Parathyroid adenoma (tissue), 2 donors: ENCODE measurements around the gene IKBKG.
A peak's percentile ranks its signal among the peaks of the same experiment; 100 is the strongest.
"Not testable (repeated sequence)": the region's sequence is repeated elsewhere in the genome, so short reads cannot be mapped to it uniquely, and the experiment has no call there.

ENCODE experiments used
- H2AFZ ChIP-seq: fragments of 300-600 bp; sonication (generic); one replicate; pipeline ENCODE4 v1.7.0; 2017; ENCODE audit warnings: antibody characterized with exemption, mild to moderate bottlenecking
- H3K27ac ChIP-seq: fragments of 300-600 bp; sonication (generic); one replicate; pipeline ENCODE4 v1.7.0; 2017
- H3K27me3 ChIP-seq: fragments of 300-600 bp; sonication (generic); one replicate; pipeline ENCODE4 v1.7.0; 2017; ENCODE audit warnings: low read length; ENCODE audit not compliant: control insufficient read depth, insufficient read depth
- H3K36me3 ChIP-seq: fragments of 300-600 bp; sonication (generic); one replicate; pipeline ENCODE4 v1.7.0; 2017; ENCODE audit warnings: low read length; ENCODE audit not compliant: control insufficient read depth, insufficient read depth
- H3K4me1 ChIP-seq: fragments of 300-600 bp; sonication (generic); one replicate; pipeline ENCODE4 v1.7.0; 2017; ENCODE audit warnings: control low read depth
- H3K4me2 ChIP-seq: fragments of 300-600 bp; sonication (generic); one replicate; pipeline ENCODE4 v1.7.0; 2017; ENCODE audit warnings: low read length
- H3K4me3 ChIP-seq: fragments of 300-600 bp; sonication (generic); one replicate; pipeline ENCODE4 v1.7.0; 2017; ENCODE audit warnings: low read depth, low read length
- H3K79me2 ChIP-seq: fragments of 300-600 bp; sonication (generic); one replicate; pipeline ENCODE4 v1.7.0; 2017; ENCODE audit warnings: control low read depth
- H3K9ac ChIP-seq: fragments of 300-600 bp; sonication (generic); one replicate; pipeline ENCODE4 v1.7.0; 2017; ENCODE audit warnings: mild to moderate bottlenecking
- H3K9me3 ChIP-seq: fragments of 300-600 bp; sonication (generic); one replicate; pipeline ENCODE4 v1.7.0; 2017; ENCODE audit warnings: low read length; ENCODE audit not compliant: control insufficient read depth
- TF ChIP-seq, protein P1 (sequence below): fragments of 300-600 bp; sonication (generic); IDR thresholded peaks from one replicate; pipeline ENCODE4 v1.7.0; 2017; ENCODE audit warnings: antibody characterized with exemption, mild to moderate bottlenecking
- donor health status: primary hyperparathyroidism.

IKBKG gene, protein sequence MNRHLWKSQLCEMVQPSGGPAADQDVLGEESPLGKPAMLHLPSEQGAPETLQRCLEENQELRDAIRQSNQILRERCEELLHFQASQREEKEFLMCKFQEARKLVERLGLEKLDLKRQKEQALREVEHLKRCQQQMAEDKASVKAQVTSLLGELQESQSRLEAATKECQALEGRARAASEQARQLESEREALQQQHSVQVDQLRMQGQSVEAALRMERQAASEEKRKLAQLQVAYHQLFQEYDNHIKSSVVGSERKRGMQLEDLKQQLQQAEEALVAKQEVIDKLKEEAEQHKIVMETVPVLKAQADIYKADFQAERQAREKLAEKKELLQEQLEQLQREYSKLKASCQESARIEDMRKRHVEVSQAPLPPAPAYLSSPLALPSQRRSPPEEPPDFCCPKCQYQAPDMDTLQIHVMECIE

DNA sequence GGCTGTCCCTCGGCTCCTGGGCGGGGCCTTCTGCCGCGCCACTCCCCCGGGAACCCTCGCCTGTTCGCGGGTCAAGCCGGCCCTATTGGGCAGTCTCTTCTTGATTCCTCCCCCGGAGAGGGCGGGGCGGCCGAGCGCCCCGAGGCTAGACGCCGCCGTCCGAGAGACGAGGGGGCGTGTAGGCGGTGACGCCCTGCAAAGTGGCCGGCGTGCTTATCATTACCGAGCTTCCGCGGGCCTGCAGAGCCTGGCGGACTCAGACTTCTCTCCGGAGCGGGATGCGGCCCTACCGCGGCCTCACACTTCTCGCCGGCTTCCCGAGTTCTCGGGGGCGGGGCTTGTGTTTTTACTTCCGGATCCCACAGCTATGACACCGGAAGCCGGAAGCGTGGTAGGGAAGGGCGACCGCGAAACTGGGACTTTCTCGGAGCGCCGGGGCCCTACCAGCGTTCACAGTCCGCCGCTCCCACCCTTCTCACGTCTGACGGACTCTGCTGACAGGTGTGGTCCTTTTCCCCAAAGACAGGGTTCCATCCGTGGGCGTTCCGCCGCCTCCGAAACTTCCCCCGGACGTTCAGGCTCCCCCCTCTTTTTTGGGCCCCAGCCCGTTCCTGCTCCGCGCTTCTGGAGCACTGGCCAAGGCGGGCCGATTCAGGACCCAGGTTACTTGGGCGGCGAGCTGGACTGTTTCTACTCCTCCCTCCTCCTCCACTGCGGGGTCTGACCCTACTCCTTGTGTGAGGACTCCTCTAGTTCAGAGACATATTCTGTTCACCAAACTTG, at the start of gene IKBKG:
TSS of gene IKBKG (plus strand) at position 376 of the 783 bp plus-strand sequence. CDS start 4,383 bp downstream, outside the sequence.
- Histone ChIP-seq H3K4me1 (no peaks in the 10 kb centered on the region), H3K4me2 (peak within 1 kb of the TSS; percentile 77), H3K9ac (peak within 1 kb of the TSS; percentile 61), H3K9me3 (no peaks in the 10 kb centered on the region), H3K79me2 (peaks cover 18% of the 10 kb centered on the region), H3K36me3 (no peaks in the 10 kb centered on the region), H2AFZ (peak within 1 kb of the TSS; percentile 79), H3K27me3 (no peaks in the 10 kb centered on the region), H3K4me3 (peak within 1 kb of the TSS; percentile 89), H3K27ac (peak within 1 kb of the TSS; percentile 89)
- TF ChIP-seq, protein P1, sequence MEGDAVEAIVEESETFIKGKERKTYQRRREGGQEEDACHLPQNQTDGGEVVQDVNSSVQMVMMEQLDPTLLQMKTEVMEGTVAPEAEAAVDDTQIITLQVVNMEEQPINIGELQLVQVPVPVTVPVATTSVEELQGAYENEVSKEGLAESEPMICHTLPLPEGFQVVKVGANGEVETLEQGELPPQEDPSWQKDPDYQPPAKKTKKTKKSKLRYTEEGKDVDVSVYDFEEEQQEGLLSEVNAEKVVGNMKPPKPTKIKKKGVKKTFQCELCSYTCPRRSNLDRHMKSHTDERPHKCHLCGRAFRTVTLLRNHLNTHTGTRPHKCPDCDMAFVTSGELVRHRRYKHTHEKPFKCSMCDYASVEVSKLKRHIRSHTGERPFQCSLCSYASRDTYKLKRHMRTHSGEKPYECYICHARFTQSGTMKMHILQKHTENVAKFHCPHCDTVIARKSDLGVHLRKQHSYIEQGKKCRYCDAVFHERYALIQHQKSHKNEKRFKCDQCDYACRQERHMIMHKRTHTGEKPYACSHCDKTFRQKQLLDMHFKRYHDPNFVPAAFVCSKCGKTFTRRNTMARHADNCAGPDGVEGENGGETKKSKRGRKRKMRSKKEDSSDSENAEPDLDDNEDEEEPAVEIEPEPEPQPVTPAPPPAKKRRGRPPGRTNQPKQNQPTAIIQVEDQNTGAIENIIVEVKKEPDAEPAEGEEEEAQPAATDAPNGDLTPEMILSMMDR: no peak

DNA sequence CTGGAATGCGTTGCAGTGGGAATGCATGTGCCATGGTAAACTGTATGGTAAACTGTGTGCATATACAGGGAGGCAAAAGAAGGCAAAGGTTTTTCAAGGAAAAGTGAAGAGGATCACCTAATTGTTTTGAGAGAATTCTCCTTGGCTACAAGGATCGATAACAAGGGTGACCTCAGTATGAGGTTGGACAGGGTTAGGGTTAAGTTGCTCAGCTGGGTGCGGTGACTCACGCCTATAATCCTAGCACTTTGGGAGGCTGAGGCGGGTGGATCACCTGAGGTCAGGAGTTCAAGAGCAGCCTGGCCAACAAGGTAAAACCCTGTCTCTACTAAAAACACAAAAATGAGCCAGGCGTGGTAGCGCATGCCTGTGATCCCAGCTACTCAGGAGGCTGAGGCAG, 46.0 kb upstream of the IKBKG start:
- H3K4me2 ChIP-seq, H3K27ac ChIP-seq, H3K4me3 ChIP-seq, H2AFZ ChIP-seq, H3K36me3 ChIP-seq, H3K9me3 ChIP-seq, H3K79me2 ChIP-seq, H3K27me3 ChIP-seq, H3K9ac ChIP-seq, H3K4me1 ChIP-seq: not testable (repeated sequence)

DNA sequence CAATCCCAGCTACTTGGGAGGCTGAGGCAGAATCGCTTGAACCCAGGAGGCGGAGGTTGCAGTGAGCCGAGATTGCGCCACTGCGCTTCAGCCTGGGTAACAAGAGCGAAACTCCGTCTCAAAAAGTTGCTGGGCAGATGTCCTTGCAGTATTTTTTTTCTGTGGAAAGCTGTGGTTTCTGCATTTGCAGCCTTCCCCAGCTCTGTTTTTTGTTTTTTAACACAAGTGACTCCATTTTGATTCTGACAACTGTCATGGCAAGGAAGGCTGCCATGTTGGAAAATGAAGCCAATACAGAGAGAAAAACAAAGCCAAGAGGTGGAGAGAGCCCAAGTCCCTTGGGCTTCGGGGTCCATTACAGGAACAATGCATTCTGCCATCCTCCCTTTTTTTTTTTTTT, 45.3 kb upstream of the IKBKG start:
- H2AFZ ChIP-seq: no peak overlapping the region
- no peaks in the 10 kb centered on the region for H3K79me2 ChIP-seq
- no peaks in the 10 kb centered on the region for H3K9me3 ChIP-seq
- no peak overlapping the region for H3K27ac ChIP-seq
- H3K4me1 ChIP-seq: no peaks in the 10 kb centered on the region
- TF ChIP-seq, protein P1: no peak
- H3K4me3 ChIP-seq: no peak overlapping the region
- no peak overlapping the region for H3K9ac ChIP-seq
- no peaks in the 10 kb centered on the region for H3K27me3 ChIP-seq
- H3K4me2 ChIP-seq: no peak overlapping the region
- H3K36me3 ChIP-seq: no peaks in the 10 kb centered on the region

DNA sequence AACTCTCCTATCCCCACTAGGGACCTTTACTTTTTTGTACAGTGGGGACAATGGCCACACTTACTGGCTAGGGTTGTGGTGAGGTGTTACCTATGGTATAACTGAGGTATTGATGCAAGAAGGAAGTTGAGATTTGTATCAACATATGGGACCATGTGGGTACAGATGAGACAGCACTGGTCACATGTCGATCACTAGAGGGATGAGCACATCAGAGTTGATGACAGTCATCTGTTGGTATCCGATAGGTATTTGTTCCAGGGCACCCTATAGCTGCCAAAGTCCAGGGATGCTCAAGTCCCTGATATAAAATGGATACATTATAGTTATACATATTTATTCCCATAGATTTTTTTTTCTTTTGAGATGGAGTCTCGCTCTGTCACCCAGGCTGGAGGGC, 44.4 kb upstream of the IKBKG start:
- no peak overlapping the region for H3K27ac ChIP-seq
- TF ChIP-seq, protein P1: no peak

DNA sequence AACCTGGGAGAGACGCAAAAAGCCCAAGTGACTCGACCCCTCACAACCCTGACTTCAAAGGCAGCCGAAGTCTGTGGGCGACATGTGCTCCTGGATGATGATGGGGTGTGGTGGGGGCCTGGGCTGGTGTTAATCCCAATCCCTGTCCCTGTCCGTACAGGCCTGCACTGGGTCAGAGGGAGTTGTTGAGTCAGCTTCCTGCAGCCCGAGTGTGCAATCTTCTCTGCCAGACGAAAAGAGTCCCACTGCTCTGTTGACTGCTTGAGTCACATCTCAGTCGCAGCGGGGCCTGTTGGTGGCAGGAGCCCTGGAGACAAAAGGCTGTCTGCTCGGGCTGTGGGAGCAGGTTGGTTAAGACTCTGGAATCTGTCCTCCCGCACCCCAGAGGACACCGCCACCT, 41.7 kb upstream of the IKBKG start:
- Histone ChIP-seq H3K4me3 (no peak overlapping the region), H3K27ac (no peak overlapping the region), H3K79me2 (no peaks in the 10 kb centered on the region), H3K4me2 (no peak overlapping the region), H3K9ac (no peak overlapping the region), H3K36me3 (no peaks in the 10 kb centered on the region), H3K27me3 (no peaks in the 10 kb centered on the region), H3K4me1 (no peaks in the 10 kb centered on the region), H2AFZ (no peak overlapping the region), H3K9me3 (no peaks in the 10 kb centered on the region)
- TF ChIP-seq, protein P1: no peak

More for the DNA sequence above, 44.4 kb upstream of the IKBKG start:
- Histone ChIP-seq H3K9ac (no peak overlapping the region), H3K27me3 (no peaks in the 10 kb centered on the region), H3K4me3 (no peak overlapping the region), H3K4me2 (no peak overlapping the region), H3K36me3 (no peaks in the 10 kb centered on the region), H2AFZ (no peak overlapping the region), H3K79me2 (no peaks in the 10 kb centered on the region), H3K4me1 (no peaks in the 10 kb centered on the region), H3K9me3 (no peaks in the 10 kb centered on the region)
